ENCODE results near the gene SERHL2. TPM values are rescaled to one million over a fixed set of nuclear protein-coding genes. Genes with fewer than 3 reads are reported as not detected.
"Not testable (repeated sequence)": the region's sequence is repeated elsewhere in the genome, so short reads cannot be mapped to it uniquely, and the experiment has no call there.

Gene SERHL2
- total and polyA plus RNA-seq, 2 experiments from 2014 or later: 1.5 to 2.1 TPM

DNA sequence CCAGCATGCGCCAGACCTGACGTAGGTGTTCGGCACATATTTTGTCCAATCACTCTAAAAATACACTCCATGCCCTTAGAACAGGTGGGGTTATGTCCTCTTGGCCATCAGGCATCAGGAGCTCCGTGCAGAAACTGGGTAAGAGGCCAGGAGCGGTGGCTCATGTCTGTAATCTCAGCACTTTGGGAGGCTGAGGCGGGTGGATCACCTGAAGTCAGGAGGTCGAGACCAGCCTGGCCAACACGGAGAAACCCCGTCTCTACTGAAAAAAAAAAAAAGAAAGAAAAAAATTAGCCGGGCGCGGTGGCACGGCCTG, 62.1 kb downstream of the SERHL2 start:
- H3K4me2 ChIP-seq: peak overlapping the region; percentile 48
- H3K4me3 ChIP-seq: peak overlapping the region; percentile 29
- not testable (repeated sequence) for H3K9me3 Mint-ChIP-seq; H3F3A ChIP-seq (replicated peaks; ENCODE audit: low read depth); H3K9me2 ChIP-seq (ENCODE audit: insufficient read depth); H2AFZ ChIP-seq; H3K36me3 ChIP-seq (ENCODE audit: insufficient read depth); H3K27me3 ChIP-seq (ENCODE audit: insufficient read depth); DNase-seq (ENCODE audit: low spot score); ATAC-seq
- H3K27me3 Mint-ChIP-seq (ENCODE audit: insufficient read depth, low read depth, poor library complexity): peaks cover 41% of the 10 kb centered on the region
- peaks cover 35% of the 10 kb centered on the region for H3K4me1 Mint-ChIP-seq
- peaks cover 15% of the 10 kb centered on the region; the same call in 1 of the 2 replicates for H3K4me1 ChIP-seq (ENCODE audit: insufficient read depth)
- peaks cover 19% of the 10 kb centered on the region for H4K20me1 ChIP-seq (replicated peaks; ENCODE audit: insufficient read depth)
- H3K4me3 Mint-ChIP-seq: peak overlapping the region; percentile 90
- peaks cover 25% of the 10 kb centered on the region for H3K36me3 Mint-ChIP-seq (ENCODE audit: low read depth)
- H3K27ac Mint-ChIP-seq: peak overlapping the region; percentile 100
- peak overlapping the region; percentile 7 for H3K27ac ChIP-seq (ENCODE audit: low read depth)
- peaks cover 35% of the 10 kb centered on the region for H3K79me2 ChIP-seq (replicated peaks; ENCODE audit: insufficient read depth)

- no peak overlapping the region for H3K4me2 ChIP-seq
These were observed 63.6 kb downstream of the SERHL2 start for GRCh38 chr22:42617155-42617983.

More at GRCh38 chr22:42617155-42617983, 63.6 kb downstream of the SERHL2 start:
- H3K27ac ChIP-seq (ENCODE audit: low read depth): no peak overlapping the region
- TF ChIP-seq REST (IDR thresholded peaks at IDR 0.05; ENCODE audit: unreplicated experiment) (no peak), EZH2 (IDR thresholded peaks at IDR 0.05; ENCODE audit: low read depth, unreplicated experiment) (no peak)
- no peak overlapping the region for H3K27ac Mint-ChIP-seq
- H3K79me2 ChIP-seq (replicated peaks; ENCODE audit: insufficient read depth): peaks cover 20% of the 10 kb centered on the region
- DNase-seq (ENCODE audit: low spot score) (peak; percentile 38), ATAC-seq (no peak)
- H3K36me3 ChIP-seq (ENCODE audit: insufficient read depth): no peaks in the 10 kb centered on the region
- H3K4me1 ChIP-seq (ENCODE audit: insufficient read depth): peaks cover 9% of the 10 kb centered on the region; the same call in 1 of the 2 replicates
- peaks cover 5% of the 10 kb centered on the region; the same call in 1 of the 2 replicates for H3F3A ChIP-seq (replicated peaks; ENCODE audit: low read depth)
- H3K4me3 ChIP-seq: no peak overlapping the region
- peaks cover 34% of the 10 kb centered on the region for H3K4me1 Mint-ChIP-seq
- peaks cover 9% of the 10 kb centered on the region; the same call in 1 of the 2 replicates for H4K20me1 ChIP-seq (replicated peaks; ENCODE audit: insufficient read depth)
- peaks cover 13% of the 10 kb centered on the region for H3K36me3 Mint-ChIP-seq (ENCODE audit: low read depth)
- H3K27me3 ChIP-seq (ENCODE audit: insufficient read depth): no peaks in the 10 kb centered on the region
- H3K27me3 Mint-ChIP-seq (ENCODE audit: insufficient read depth, low read depth, poor library complexity): peaks cover 44% of the 10 kb centered on the region
- H2AFZ ChIP-seq: no peak overlapping the region
- H3K9me3 Mint-ChIP-seq: no peaks in the 10 kb centered on the region; the same call in 2 of the 3 replicates
- H3K4me3 Mint-ChIP-seq: no peak overlapping the region
- no peaks in the 10 kb centered on the region for H3K9me2 ChIP-seq (ENCODE audit: insufficient read depth)

Data from GM23338 (cell line).